GM04503 (cell line): ENCODE results near the gene ANO4.
"Not testable (repeated sequence)": the region's sequence is repeated elsewhere in the genome, so short reads cannot be mapped to it uniquely, and the experiment has no call there.

Source experiments
- DNase-seq: peaks from one replicate; pipeline ENCODE4 v3.0.0-alpha.2; 2012; ENCODE audit warnings: low read depth

The ANO4 gene

DNA sequence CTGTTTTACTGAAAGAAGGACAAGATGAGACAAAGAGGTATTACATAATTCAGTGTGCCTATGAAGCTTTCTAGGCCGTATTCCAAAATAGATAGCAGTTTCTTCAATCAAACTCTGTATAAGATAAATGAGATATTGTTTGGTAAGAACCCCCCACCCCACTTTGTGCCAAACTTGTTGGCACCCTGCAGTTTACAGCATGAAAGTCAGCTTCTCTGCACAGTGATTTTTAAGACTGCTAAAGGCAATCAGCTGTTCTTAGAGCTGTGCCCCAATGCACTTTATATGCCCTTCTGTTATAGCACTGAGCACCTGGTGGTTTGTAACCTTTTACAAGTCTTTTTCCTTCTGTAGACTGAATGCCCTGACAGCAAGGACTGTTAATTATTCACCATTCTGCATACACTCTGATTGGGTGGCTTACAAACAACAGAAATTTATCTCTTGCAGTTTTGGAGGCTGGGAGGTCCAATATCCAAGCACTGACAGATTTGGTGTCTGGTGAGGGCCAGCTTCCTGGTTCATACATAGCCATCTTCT lies 76.7 kb downstream of the ANO4 start:
- DNase-seq = no peak

DNA sequence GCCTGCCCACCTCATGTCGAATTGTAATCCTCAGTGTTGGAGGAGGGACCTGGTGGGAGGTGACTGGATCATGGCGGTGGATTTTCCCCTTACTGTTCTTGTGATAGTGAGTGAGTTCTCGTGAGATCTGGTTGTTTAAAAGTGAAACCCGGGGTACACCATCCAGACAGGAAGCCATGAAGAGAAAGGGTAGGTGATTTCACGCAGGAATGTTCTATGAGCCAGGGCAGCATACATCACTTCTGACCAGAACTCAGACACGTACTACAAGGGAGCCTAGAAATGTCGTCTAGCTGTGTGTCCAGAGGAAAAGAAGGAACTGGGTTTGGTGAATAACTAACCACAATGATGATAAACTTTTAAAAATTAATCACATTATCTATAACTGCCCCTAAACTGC lies 80.6 kb downstream of the ANO4 start:
- no peak for DNase-seq

GRCh38 chr12:100875771-100876170 lies 81.2 kb downstream of the ANO4 start:
- DNase-seq = no peak

DNA sequence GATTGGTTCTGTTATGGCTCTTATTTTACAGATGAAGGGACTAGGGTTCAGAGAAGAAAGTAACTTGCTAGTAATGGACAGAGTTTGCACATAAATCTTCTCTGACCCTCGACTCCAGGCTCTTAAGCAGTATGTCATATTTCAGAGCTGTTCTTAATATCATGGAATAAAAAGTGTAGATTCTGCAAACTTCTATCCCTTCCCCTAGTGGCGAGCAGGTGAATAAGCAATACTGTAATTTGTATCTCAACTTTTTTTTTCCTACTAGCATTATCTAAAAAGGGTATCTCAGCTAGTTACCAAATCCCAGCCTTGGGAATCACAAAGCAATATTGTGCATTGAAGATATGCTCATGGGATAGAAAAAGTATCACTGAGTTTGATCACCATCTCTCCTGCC lies 83.2 kb downstream of the ANO4 start:
- no peak for DNase-seq

GRCh38 chr12:100895192-100895591 lies 100.6 kb downstream of the ANO4 start:
- DNase-seq = no peak

- no peak for DNase-seq
Measured at GRCh38 chr12:100896192-100896591, 101.6 kb downstream of the ANO4 start.

- DNase-seq = no peak
Measured at GRCh38 chr12:100897240-100897639, 102.7 kb downstream of the ANO4 start.

DNA sequence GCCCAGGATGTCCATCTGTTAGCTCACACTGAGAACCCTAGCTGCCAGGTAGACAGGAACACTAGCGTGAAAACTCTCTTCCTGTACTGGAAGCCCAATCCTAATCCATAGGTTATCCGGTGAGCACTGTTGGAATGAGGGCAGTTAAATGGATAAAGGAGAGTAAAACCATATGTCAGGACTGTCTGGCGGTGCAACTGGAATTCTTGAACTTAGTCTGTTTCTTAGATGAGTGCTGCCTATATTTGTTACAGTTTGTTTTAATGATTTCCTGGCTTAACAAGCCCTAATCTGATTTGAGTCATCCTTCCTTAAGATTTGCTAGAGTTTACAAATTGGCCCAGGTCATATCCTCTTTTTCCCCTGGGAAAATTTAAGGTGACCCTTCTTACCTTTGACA lies 104.7 kb downstream of the ANO4 start:
- no peak for DNase-seq

GRCh38 chr12:100900808-100901207 lies 106.2 kb downstream of the ANO4 start:
- no peak for DNase-seq

- no peak for DNase-seq
Measured at GRCh38 chr12:100901266-100901665, 106.7 kb downstream of the ANO4 start.

DNA sequence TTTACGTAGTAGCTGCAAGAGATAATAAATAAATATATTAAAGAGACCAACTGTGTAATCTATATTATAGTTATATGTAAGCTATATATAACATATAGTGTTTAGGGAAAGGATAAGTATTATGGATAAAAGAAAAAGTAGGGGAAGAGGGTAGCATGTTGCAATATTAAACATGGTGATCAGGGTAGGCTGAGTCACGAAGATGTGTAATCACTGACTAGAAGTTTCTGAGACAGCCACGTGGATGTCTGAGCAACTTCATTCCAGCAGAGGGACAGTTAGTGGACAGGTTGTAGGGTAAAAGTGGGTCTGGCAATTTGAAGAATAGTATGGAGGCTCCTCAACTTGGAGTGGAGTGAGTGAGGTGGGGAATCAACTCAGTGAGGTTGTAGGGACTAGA lies 109.7 kb downstream of the ANO4 start:
- DNase-seq = no peak

- DNase-seq = peak; percentile 56
Measured at GRCh38 chr12:100908501-100908900, 113.9 kb downstream of the ANO4 start.

- DNase-seq = peak; percentile 23
Measured at GRCh38 chr12:100913872-100914592, 119.5 kb downstream of the ANO4 start.

DNA sequence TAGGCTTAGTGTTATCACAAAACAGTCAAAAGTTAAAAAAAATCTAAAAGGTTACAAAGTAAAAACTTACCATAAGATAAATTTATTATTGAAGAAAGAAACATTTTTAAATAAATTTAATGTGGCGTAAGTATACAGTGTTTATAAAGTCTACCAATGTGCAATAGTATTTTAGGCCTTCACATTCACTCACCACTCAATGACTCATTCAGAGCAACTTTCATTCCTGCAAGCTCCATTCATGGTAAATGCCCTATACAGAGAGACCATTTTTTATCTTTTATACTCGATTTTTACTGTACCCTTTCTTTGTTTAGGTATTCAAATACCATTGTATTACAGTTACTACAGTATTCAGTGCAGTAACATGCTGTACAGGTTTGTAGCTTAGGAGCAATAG lies 124.5 kb downstream of the ANO4 start:
- no peak for DNase-seq

DNA sequence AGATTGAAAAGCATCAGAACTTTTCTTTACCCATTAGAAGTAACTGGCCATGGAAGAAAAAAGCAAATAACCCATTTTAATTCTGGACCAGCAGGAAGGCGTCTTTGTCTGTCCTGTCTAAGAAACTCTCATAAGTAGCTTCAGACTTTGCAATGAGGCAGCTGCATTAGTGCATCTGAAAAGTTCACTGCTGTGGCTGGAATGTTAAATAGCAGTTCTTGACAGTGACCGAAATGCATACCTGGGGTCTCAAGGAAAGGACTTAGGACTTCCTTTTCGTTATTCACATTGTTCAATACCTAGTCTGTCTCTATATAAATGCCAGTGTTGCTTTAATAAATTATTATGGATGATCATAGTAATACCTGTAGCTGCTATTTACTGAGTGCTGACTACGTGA lies 125.9 kb downstream of the ANO4 start:
- DNase-seq = no peak

- DNase-seq = no peak
Measured at GRCh38 chr12:100926669-100927248, 132.2 kb downstream of the ANO4 start.

DNA sequence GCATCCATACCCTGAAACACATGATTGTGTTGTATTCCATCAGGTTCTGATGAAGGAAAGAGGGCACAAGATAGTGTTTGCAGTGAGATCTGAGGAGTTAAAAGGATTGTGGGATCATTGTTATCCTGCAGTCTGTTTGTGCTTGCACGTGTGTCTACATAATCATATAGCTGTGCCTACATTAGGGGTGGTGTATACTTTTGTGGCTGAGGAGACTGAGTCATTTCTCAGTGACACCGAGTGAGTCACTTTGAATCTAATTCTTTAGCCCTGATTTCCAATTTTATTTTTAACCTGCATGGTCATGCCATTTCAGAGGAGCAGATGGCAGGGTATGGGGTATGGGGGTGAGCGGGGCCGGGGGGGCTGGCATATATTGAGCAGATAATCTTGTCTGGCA lies 133.2 kb downstream of the ANO4 start:
- DNase-seq = no peak

DNA sequence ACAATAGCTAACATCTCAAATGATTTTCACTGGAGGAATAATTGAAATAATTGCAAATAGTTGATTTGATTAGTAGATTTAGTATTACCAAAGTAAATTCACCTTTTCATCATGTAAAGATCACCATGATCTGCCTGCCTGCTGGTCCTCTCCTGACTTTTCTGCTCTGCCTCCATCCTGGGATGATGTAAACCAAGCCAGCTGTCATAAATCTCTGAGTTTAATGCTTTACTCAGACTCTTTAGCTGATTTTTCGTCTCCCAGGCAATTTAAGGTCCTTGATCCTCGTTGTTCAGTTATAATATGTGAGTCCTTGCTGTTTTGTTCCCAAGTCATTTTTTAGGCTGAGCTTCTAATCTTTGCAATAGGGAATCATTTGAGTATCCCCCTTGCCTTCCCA lies 138.0 kb downstream of the ANO4 start:
- no peak for DNase-seq

DNA sequence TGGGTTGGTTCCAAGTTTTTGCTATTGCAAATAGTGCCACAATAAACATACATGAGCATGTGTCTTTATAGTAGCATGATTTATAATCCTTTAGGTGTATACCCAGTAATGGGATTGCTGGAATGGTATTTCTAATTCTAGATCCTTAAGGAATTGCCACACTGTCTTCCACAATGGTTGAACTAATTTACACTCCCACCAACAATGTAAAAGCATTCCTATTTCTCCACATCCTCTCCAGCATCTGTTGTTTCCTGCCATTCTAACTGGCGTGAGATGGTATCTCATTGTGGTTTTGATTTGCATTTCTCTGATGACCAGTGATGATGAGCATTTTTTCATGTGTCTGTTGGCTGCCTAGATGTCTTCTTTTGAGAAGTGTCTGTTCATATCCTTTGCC lies 139.0 kb downstream of the ANO4 start:
- DNase-seq = not testable (repeated sequence)

DNA sequence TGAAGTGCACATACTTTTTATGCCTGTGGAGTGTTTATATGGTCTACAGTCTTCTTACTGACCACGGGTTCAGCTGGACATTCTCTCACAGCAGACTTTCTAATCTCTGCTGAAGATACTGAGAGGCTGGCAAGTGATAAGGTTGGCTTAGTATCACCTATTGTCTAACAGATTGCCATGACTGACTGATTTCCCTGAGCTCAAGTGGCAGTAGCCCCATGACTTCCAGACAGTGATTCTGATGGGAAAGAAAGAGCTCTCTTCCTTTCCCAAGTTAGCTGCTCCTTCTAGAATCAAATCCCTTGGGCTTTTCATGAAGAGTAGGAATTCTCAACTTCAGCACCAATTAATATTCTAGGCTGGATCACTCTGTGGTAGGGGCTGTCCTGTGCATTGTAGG lies 141.4 kb downstream of the ANO4 start:
- DNase-seq = no peak

- DNase-seq = no peak
Measured at GRCh38 chr12:100936661-100937060, 142.1 kb downstream of the ANO4 start.

DNA sequence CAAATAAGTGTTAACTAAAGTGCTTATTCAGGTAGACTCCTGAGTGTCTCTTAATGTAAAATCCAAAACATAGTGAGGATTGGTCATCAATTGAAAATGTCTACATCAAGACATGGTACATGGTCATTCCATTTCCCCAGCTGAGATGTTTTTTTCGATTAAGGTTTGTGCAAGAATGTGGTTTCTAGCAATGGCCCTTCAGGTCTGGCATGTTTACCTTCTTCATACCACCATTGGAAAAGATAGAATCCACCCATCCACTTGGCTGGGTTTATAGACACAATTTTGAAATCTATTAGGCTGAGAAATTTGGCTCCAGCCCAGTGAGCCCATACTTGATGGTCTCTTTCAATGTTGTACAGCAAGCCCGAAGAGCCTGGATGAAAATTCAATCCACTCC lies 145.9 kb downstream of the ANO4 start:
- no peak for DNase-seq

- DNase-seq = no peak
Measured at GRCh38 chr12:100942984-100943749, 148.6 kb downstream of the ANO4 start.
